ENCODE results near the gene ESYT1. TPM values are rescaled to one million over a fixed set of nuclear protein-coding genes. Genes with fewer than 3 reads are reported as not detected.
A peak's percentile ranks its signal among the peaks of the same experiment; 100 is the strongest.

ESYT1 gene
- total and polyA plus RNA-seq, 7 experiments from 2014 or later: 121 to 353 (median 244) TPM

DNA sequence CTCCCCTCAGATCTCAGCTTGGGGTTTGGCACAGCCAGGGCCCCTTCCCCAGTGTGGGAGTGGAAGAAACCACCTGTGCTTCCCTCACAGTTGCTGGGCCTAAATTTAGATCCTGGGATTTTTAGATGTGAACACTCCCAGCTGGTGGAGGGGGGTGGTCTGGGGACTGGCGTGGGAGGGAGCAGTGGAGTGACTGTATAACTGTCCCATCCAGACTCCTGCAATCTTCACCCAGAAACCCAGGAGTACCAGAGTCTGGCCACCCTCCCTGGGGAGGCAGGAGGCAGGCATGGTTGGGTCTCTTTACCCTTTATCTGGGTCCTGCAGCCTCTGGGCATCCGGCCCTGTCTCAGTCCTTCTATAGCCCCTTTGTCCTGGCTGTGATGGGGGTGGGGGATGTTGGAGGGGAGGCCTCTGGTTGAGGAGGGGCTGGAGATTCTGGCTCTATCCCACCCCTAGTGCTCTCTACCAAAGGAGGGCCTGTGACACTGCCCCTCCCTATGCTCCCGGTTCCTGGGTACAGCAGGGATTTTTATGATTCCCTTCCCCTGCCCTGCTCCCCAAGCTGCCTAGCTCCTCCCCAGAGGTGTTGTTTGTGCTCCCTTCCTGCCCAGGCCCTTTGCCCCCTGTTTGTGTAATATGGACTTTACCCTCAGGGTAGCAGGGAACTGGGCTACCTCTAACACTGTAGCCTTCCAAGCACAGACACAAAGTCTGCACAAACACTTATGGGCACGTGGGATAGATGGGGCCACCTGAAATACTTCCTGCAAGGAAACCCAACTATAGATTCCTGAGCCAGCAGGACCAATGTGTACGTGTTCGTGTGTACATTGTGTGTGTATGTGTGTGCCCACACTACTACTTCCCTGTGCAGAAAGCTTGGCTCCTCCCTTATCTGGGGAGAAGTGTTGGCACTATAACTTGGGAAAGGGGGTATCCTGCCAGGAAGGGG, 46.4 kb upstream of the ESYT1 start:
- no peak for ATAC-seq
- Histone ChIP-seq H3K27me3 (ENCODE audit: control insufficient read depth in 2 of 2, insufficient read depth in 2 of 2, low read length in 2 of 2) (no peaks in the 10 kb centered on the region), H3K36me3 (ENCODE audit: control insufficient read depth in 2 of 3, insufficient read depth in 3 of 3, low read length in 3 of 3) (no peaks in the 10 kb centered on the region), H3K4me1 (ENCODE audit: control insufficient read depth in 2 of 2, insufficient read depth in 2 of 2, low read length in 2 of 2) (peaks cover 5 to 10% of the 10 kb centered on the region in 2 donors), H3K27ac (ENCODE audit: low read depth, low read length) (no peak overlapping the region), H3K9me3 (ENCODE audit: control insufficient read depth in 2 of 3, low read length in 3 of 3) (no peaks in the 10 kb centered on the region), H3K4me3 (ENCODE audit: low read length) (no peak overlapping the region)
- H3K36me3 Mint-ChIP-seq: no peaks in the 10 kb centered on the region
- H3K4me3 Mint-ChIP-seq: peak overlapping the region in 9 of 10 donors; percentile 6 to 86 (median 82)
- POLR2A ChIA-PET: interaction anchor here (0.9 to 10.7 kb wide), 3 partner anchors 21 to 36 kb away, joined by 3 to 85 read pairs (median 4); partner anchors contain the start of genes PA2G4 and RPL41
- peak overlapping the region in 1 of 9 donors; percentile 25 for H3K27ac Mint-ChIP-seq
- CTCF ChIA-PET: interaction anchor here (0.6 to 1.6 kb wide), 3 partner anchors 22 to 37 kb away, joined by 3 to 5 read pairs (median 3); no protein-coding TSS in a partner anchor
- no peaks in the 10 kb centered on the region for H3K9me3 Mint-ChIP-seq
- intact Hi-C loops (cut with micrococcal nuclease): no loop called here
- peaks cover 0 to 59% (median 8%) of the 10 kb centered on the region in 5 donors for H3K27me3 Mint-ChIP-seq
- no peak for DNase-seq
- H3K4me1 Mint-ChIP-seq: peaks cover 0 to 21% (median 10%) of the 10 kb centered on the region in 7 donors

DNA sequence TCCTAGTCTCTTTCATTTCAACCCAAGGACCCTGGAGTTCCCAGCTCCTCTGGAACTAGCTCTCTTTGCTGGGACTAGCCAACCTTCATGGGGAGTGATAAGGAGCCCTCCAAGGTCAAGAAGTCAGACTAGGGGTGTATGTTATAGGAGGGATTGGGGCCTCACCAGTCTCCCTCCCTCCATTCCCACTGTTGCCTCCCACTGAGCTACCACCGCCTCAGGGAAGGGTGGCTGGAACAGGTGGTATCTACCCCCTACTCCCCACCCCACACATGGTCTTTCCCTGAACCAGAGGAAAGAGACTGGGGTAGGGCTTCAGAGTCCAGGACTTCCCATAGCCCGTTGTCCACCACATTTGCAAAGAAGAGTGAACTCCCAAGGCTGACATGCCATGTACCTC, 45.7 kb upstream of the ESYT1 start:
- no peak overlapping the region for H3K27ac Mint-ChIP-seq
- CTCF ChIA-PET: interaction anchor here (1.6 kb wide), 1 partner anchor 35 kb away, joined by 3 read pairs; no protein-coding TSS in a partner anchor
- no peaks in the 10 kb centered on the region for H3K9me3 ChIP-seq (ENCODE audit: control insufficient read depth in 2 of 3, low read length in 3 of 3)
- no peaks in the 10 kb centered on the region for H3K36me3 Mint-ChIP-seq
- H3K4me1 ChIP-seq (ENCODE audit: control insufficient read depth in 2 of 2, insufficient read depth in 2 of 2, low read length in 2 of 2): peaks cover 5 to 10% of the 10 kb centered on the region in 2 donors
- H3K27me3 Mint-ChIP-seq: peaks cover 0 to 58% (median 8%) of the 10 kb centered on the region in 5 donors
- no peaks in the 10 kb centered on the region for H3K27me3 ChIP-seq (ENCODE audit: control insufficient read depth in 2 of 2, insufficient read depth in 2 of 2, low read length in 2 of 2)
- POLR2A ChIA-PET: interaction anchor here (10.7 kb wide), 1 partner anchor 20 kb away, joined by 85 read pairs; the partner anchor contains the start of gene PA2G4
- intact Hi-C loops (cut with micrococcal nuclease): no loop called here
- no peak overlapping the region for H3K27ac ChIP-seq (ENCODE audit: low read depth, low read length)
- no peaks in the 10 kb centered on the region for H3K36me3 ChIP-seq (ENCODE audit: control insufficient read depth in 2 of 3, insufficient read depth in 3 of 3, low read length in 3 of 3)
- DNase-seq: no peak
- no peaks in the 10 kb centered on the region for H3K9me3 Mint-ChIP-seq
- peak overlapping the region in 1 of 10 donors; percentile 73 for H3K4me3 Mint-ChIP-seq
- peaks cover 0 to 21% (median 10%) of the 10 kb centered on the region in 7 donors for H3K4me1 Mint-ChIP-seq
- no peak for ATAC-seq
- no peak overlapping the region for H3K4me3 ChIP-seq (ENCODE audit: low read length)

DNA sequence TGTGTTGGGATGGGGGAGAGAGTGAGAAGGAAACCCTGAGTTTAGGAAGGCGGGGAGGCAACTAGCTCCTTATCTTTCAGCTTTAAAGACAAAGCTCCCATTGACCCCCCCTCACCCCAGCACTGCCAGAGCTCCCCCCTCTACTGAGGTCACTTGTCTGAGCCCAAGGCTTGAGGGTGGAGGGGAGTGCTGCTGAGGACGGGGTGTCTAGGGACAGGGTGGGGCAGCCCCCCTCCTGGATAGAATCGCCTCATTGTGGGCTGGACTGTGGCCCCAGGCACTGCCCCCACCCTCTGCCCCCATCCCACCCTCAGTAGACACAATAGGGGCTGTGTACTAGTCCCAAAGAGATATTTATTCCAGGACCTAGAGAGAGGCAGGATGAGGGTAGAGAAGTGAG, 45.1 kb upstream of the ESYT1 start:
- Mint-ChIP-seq H3K4me3 (no peak overlapping the region), H3K27me3 (peaks cover 0 to 56% (median 8%) of the 10 kb centered on the region in 5 donors), H3K27ac (no peak overlapping the region), H3K4me1 (peaks cover 0 to 22% (median 10%) of the 10 kb centered on the region in 7 donors), H3K36me3 (no peaks in the 10 kb centered on the region), H3K9me3 (no peaks in the 10 kb centered on the region)
- Histone ChIP-seq H3K4me3 (ENCODE audit: low read length) (no peak overlapping the region), H3K27ac (ENCODE audit: low read depth, low read length) (no peak overlapping the region), H3K27me3 (ENCODE audit: control insufficient read depth in 2 of 2, insufficient read depth in 2 of 2, low read length in 2 of 2) (no peaks in the 10 kb centered on the region), H3K4me1 (ENCODE audit: control insufficient read depth in 2 of 2, insufficient read depth in 2 of 2, low read length in 2 of 2) (peaks cover 5 to 10% of the 10 kb centered on the region in 2 donors), H3K9me3 (ENCODE audit: control insufficient read depth in 2 of 3, low read length in 3 of 3) (no peaks in the 10 kb centered on the region), H3K36me3 (ENCODE audit: control insufficient read depth in 2 of 3, insufficient read depth in 3 of 3, low read length in 3 of 3) (no peaks in the 10 kb centered on the region)
- ChIA-PET CTCF (no interaction called here), POLR2A (interaction anchor here (0.6 to 10.7 kb wide), 3 partner anchors 19 to 126 kb away, joined by 3 to 85 read pairs (median 5); partner anchors contain the start of gene PA2G4)
- no peak for ATAC-seq
- DNase-seq: no peak
- intact Hi-C loops (cut with micrococcal nuclease): no loop called here

DNA sequence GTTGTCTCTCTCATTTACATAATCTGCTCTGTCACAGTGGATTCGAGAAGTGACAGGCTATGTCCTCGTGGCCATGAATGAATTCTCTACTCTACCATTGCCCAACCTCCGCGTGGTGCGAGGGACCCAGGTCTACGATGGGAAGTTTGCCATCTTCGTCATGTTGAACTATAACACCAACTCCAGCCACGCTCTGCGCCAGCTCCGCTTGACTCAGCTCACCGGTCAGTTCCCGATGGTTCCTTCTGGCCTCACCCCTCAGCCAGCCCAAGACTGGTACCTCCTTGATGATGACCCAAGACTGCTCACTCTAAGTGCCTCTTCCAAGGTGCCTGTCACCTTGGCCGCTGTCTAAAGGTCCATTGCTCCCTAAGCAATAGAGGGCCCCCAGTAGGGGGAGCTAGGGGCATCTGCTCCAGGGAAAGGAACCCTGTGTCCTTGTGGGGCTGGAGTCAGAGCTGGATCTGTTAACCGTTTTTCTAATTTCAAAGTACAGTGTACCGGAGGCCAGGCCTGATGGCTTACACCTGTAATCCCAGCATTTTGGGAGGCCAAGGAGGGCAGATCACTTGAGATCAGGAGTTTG, 43.0 kb upstream of the ESYT1 start:
- no peaks in the 10 kb centered on the region for H3K36me3 Mint-ChIP-seq
- intact Hi-C loops (cut with micrococcal nuclease): no loop called here
- H3K4me1 ChIP-seq (ENCODE audit: control insufficient read depth in 2 of 2, insufficient read depth in 2 of 2, low read length in 2 of 2): peaks cover 0 to 10% of the 10 kb centered on the region in 2 donors
- peak; percentile 42 for ATAC-seq
- no peaks in the 10 kb centered on the region for H3K9me3 ChIP-seq (ENCODE audit: control insufficient read depth in 2 of 3, low read length in 3 of 3)
- no peak overlapping the region for H3K4me3 Mint-ChIP-seq
- peaks cover 0 to 42% (median 8%) of the 10 kb centered on the region in 5 donors for H3K27me3 Mint-ChIP-seq
- no peak overlapping the region for H3K4me3 ChIP-seq (ENCODE audit: low read length)
- no peak overlapping the region for H3K27ac ChIP-seq (ENCODE audit: low read depth, low read length)
- H3K27ac Mint-ChIP-seq: no peak overlapping the region
- no peak for DNase-seq
- H3K4me1 Mint-ChIP-seq: peaks cover 0 to 23% (median 7%) of the 10 kb centered on the region in 7 donors
- ChIA-PET CTCF (interaction anchor here (0.6 to 1.0 kb wide), 4 partner anchors 11 to 1762 kb away, joined by 3 to 6 read pairs (median 4); no protein-coding TSS in a partner anchor), POLR2A (interaction anchor here (0.5 to 10.7 kb wide), 4 partner anchors 11 to 66 kb away, joined by 3 to 85 read pairs (median 4); partner anchors contain the start of gene PA2G4)
- no peaks in the 10 kb centered on the region for H3K27me3 ChIP-seq (ENCODE audit: control insufficient read depth in 2 of 2, insufficient read depth in 2 of 2, low read length in 2 of 2)
- H3K9me3 Mint-ChIP-seq: no peaks in the 10 kb centered on the region
- H3K36me3 ChIP-seq (ENCODE audit: control insufficient read depth in 2 of 3, insufficient read depth in 3 of 3, low read length in 3 of 3): no peaks in the 10 kb centered on the region

DNA sequence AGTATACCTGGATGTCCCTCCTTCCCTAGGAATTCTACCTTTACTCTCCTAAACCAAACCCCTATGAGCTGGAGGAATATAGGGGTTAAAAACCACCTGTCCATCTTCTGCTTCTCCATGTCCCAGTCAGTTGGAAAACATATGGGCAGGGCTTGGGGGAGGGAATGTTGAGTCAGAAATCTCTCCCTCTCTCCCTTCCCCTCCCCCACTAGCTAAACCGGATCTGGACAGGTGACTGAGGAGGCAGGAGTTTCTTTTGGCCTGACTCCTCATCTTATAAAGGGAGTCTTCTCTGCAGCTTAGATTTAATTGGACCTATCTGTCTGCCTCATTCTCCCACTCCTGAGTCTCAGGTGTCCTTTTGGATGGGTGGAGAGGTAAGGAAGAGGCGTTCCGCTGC, 42.0 kb upstream of the ESYT1 start:
- no peaks in the 10 kb centered on the region for H3K36me3 ChIP-seq (ENCODE audit: control insufficient read depth in 2 of 3, insufficient read depth in 3 of 3, low read length in 3 of 3)
- no peaks in the 10 kb centered on the region for H3K4me1 ChIP-seq (ENCODE audit: control insufficient read depth in 2 of 2, insufficient read depth in 2 of 2, low read length in 2 of 2)
- ChIA-PET POLR2A (interaction anchor here (0.6 to 10.7 kb wide), 2 partner anchors 16 to 29 kb away, joined by 3 to 85 read pairs; partner anchors contain the start of gene PA2G4), CTCF (interaction anchor here (1.0 kb wide), 1 partner anchor 9 kb away, joined by 3 read pairs; no protein-coding TSS in a partner anchor)
- H3K27me3 ChIP-seq (ENCODE audit: control insufficient read depth in 2 of 2, insufficient read depth in 2 of 2, low read length in 2 of 2): no peaks in the 10 kb centered on the region
- no peak overlapping the region for H3K4me3 ChIP-seq (ENCODE audit: low read length)
- DNase-seq (no peak), ATAC-seq (no peak)
- Mint-ChIP-seq H3K27me3 (peaks cover 0 to 36% (median 5%) of the 10 kb centered on the region in 5 donors), H3K4me3 (no peak overlapping the region), H3K27ac (no peak overlapping the region), H3K4me1 (peaks cover 0 to 18% (median 1%) of the 10 kb centered on the region in 7 donors), H3K36me3 (peaks cover 0 to 1% (median 0%) of the 10 kb centered on the region in 5 donors), H3K9me3 (no peaks in the 10 kb centered on the region)
- no peaks in the 10 kb centered on the region for H3K9me3 ChIP-seq (ENCODE audit: control insufficient read depth in 2 of 3, low read length in 3 of 3)
- no peak overlapping the region for H3K27ac ChIP-seq (ENCODE audit: low read depth, low read length)
- intact Hi-C loops (cut with micrococcal nuclease): no loop called here

DNA sequence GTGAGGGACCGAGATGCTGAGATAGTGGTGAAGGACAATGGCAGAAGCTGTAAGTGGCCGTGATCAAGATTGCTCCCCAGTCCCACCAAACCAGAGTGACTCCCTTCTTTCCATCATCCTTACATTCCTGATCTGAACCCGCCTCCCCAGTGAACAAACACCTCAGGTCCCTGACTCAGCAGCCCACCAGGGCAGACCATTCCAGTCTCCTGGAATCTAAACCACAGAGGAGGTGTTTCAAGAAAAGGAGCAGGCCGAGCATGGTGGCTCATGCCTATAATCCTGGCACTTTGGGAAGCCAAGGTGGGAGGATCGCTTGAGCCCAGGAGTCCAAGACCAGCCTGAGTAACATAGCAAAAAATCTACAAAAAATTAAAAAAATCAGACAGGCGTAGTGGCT, 41.5 kb upstream of the ESYT1 start:
- Histone ChIP-seq H3K4me3 (ENCODE audit: low read length) (no peak overlapping the region), H3K4me1 (ENCODE audit: control insufficient read depth in 2 of 2, insufficient read depth in 2 of 2, low read length in 2 of 2) (no peaks in the 10 kb centered on the region), H3K9me3 (ENCODE audit: control insufficient read depth in 2 of 3, low read length in 3 of 3) (no peaks in the 10 kb centered on the region), H3K36me3 (ENCODE audit: control insufficient read depth in 2 of 3, insufficient read depth in 3 of 3, low read length in 3 of 3) (no peaks in the 10 kb centered on the region), H3K27me3 (ENCODE audit: control insufficient read depth in 2 of 2, insufficient read depth in 2 of 2, low read length in 2 of 2) (no peaks in the 10 kb centered on the region), H3K27ac (ENCODE audit: low read depth, low read length) (no peak overlapping the region)
- ATAC-seq (no peak), DNase-seq (no peak)
- Mint-ChIP-seq H3K27ac (peak overlapping the region in 1 of 9 donors; percentile 36), H3K36me3 (peaks cover 0 to 1% (median 0%) of the 10 kb centered on the region in 5 donors), H3K9me3 (no peaks in the 10 kb centered on the region), H3K4me1 (peaks cover 0 to 15% (median 0%) of the 10 kb centered on the region in 7 donors), H3K27me3 (peaks cover 0 to 30% (median 4%) of the 10 kb centered on the region in 5 donors), H3K4me3 (no peak overlapping the region)
- ChIA-PET CTCF (no interaction called here), POLR2A (interaction anchor here (10.7 kb wide), 1 partner anchor 16 kb away, joined by 85 read pairs; the partner anchor contains the start of gene PA2G4)
- intact Hi-C loops (cut with micrococcal nuclease): no loop called here

All from naive thymus-derived CD4-positive, alpha-beta T cell (primary cell).